Transverse colon (tissue), 4 donors: ENCODE measurements around the gene TARS2. TPM values are rescaled to one million over a fixed set of nuclear protein-coding genes. Genes with fewer than 3 reads are reported as not detected.

ENCODE experiments used
- DNase-seq: peaks from one replicate; pipeline ENCODE4 v3.0.0-alpha.2; 2019
- H3K27ac ChIP-seq, 4 donors: fragments of 200-600 bp; sonication (generic); 2 replicates each; pipeline ENCODE4 v1.5.1; 2016 to 2018; ENCODE audit warnings: inconsistent platforms in 4 of 4
- H3K27me3 ChIP-seq: fragments of 200-600 bp; sonication (generic); 2 replicates; pipeline ENCODE4 v1.5.1; 2017; ENCODE audit warnings: inconsistent platforms
- H3K36me3 ChIP-seq, 4 donors: fragments of 200-600 bp; sonication (generic); 2 replicates each; pipeline ENCODE4 v1.5.1; 2017 to 2019; ENCODE audit warnings: inconsistent platforms in 4 of 4
- H3K4me1 ChIP-seq, 4 donors: fragments of 200-600 bp; sonication (generic); 2 replicates each; pipeline ENCODE4 v1.5.1; 2017 to 2020; ENCODE audit warnings: inconsistent platforms in 4 of 4
- H3K4me3 ChIP-seq, 4 donors: fragments of 200-600 bp; sonication (generic); 1 replicate in 1 of 4; 2 replicates in 3 of 4; pipeline versions ENCODE4 v1.5.1 to v1.6.1; 2017 to 2019; ENCODE audit warnings: inconsistent platforms in 4 of 4
- H3K9me3 ChIP-seq, 2 donors: fragments of 200-600 bp; sonication (generic); 2 replicates each; pipeline ENCODE4 v1.5.1; 2017 to 2019; ENCODE audit warnings: inconsistent platforms in 2 of 2
- EP300 ChIP-seq: sonication (generic); formaldehyde crosslinking; IDR thresholded peaks from one replicate; pipeline ENCODE4 v1.6.1; 2017; ENCODE audit warnings: antibody characterized with exemption, low read depth
- POLR2A ChIP-seq: fragments of 450-650 bp; IDR thresholded peaks from one replicate; pipeline ENCODE4 v1.6.1; 2016; ENCODE audit warnings: antibody characterized with exemption, mild to moderate bottlenecking, moderate library complexity
- POLR2AphosphoS5 ChIP-seq, 3 donors: sonication (generic); formaldehyde crosslinking; IDR thresholded peaks; one replicate each; pipeline ENCODE4 v1.6.1; 2016; ENCODE audit warnings: antibody characterized with exemption in 3 of 3
- WGBS, 2 donors: methylation state at CpG; one replicate each; pipeline ENCODE4 v1.1.5; 2018; ENCODE audit warnings: low coverage in 1 of 2; 5-methylcytosine and 5-hydroxymethylcytosine counted together
- in situ Hi-C, 4 donors: fragments of 200-750 bp; cut with MboI; loops; one replicate each; pipeline versions ENCODE4 v1.15.0 to v1.15.1; 2017; ENCODE audit warnings: low sequenced_read_pairs in 3 of 4, low pct_ligation_motif_present in 1 of 4, low pct_unique_long_range_greater_than_20kb in 1 of 4
- intact Hi-C: fragments of 100-400 bp; cut with DNase I; formaldehyde crosslinking; loops from one replicate; pipeline ENCODE4 v1.15.1; 2023; ENCODE audit warnings: low total_unique reads
- total RNA-seq, 4 donors: library from RNA; depleted of rRNA; stranded (reverse); fragments of >200 nt; gene quantifications; one replicate each; pipeline ENCODE4 v1.1.0, GENCODE V29; 2016
- TF ChIP-seq, protein P1 (sequence below), 5 experiments: fragments of 200-600 bp in 3 of 5; fragments of 450-650 bp in 2 of 5; sonication (generic) in 3 of 5; IDR thresholded peaks; 1 replicate in 2 of 5; 2 replicates in 3 of 5; pipeline ENCODE4 v1.5.1; 2016 to 2017; ENCODE audit warnings: antibody characterized with exemption in 5 of 5, inconsistent platforms in 3 of 5, mild to moderate bottlenecking in 2 of 5, moderate library complexity in 1 of 5

Gene TARS2
- total RNA-seq, 4 donors from 2014 or later: 2.8 to 22.7 (median 9.0) TPM

DNA sequence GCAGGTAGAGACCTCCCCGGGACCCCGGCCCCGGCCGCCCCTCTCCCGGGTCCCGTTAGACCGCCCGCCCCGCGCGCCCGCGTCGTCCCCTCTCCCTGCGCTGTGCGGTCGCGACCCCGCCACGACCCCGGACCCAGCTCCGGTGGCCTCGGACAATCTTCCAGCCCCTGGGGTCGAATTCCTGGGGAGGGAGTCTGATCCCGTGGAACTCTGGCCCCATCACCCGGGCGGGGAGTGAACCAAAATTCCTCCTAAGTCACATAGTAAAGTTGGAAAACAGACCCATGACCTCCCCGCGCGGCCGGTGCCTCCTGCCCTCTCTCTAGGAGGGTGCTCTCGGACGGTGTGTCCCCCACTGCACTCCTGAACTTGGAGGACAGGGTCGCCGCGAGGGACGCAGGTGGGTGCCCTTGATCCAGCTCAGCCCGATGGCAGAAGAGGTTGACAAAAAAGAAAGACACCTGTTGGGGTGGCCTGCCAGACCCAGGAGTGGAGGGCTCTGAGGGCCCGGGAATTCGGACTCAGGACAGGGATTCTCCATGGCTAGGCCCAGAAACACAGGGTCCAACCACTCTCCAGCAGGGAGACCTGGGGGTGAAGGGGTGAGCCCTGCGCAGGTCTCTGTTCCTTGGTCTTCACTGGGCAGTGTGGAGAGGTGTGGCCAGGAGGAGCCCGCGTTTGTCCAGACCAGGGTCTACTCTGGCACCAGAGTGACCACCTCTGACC, 62.4 kb downstream of the TARS2 start:
- no peaks in the 10 kb centered on the region for H3K36me3 ChIP-seq
- peak overlapping the region; percentile 49 to 65 (median 60) for H3K4me3 ChIP-seq
- peaks cover 6 to 45% (median 37%) of the 10 kb centered on the region in 4 donors for H3K4me1 ChIP-seq
- H3K9me3 ChIP-seq: no peaks in the 10 kb centered on the region
- peak; percentile 48 for DNase-seq
- intact Hi-C loops (no loop called here), in situ Hi-C loops (no loop called here)
- WGBS, 2 donors: 39% methylated on average over 19 of the region's 43 CpGs; no CpG with 5 or more reads in 1 of the 2 donors
- TF ChIP-seq POLR2AphosphoS5 (IDR thresholded peaks at IDR 0.05) (peak in 1 of 3 donors; percentile 11), POLR2A (peak; percentile 16), EP300 (no peak)
- TF ChIP-seq, protein P1, sequence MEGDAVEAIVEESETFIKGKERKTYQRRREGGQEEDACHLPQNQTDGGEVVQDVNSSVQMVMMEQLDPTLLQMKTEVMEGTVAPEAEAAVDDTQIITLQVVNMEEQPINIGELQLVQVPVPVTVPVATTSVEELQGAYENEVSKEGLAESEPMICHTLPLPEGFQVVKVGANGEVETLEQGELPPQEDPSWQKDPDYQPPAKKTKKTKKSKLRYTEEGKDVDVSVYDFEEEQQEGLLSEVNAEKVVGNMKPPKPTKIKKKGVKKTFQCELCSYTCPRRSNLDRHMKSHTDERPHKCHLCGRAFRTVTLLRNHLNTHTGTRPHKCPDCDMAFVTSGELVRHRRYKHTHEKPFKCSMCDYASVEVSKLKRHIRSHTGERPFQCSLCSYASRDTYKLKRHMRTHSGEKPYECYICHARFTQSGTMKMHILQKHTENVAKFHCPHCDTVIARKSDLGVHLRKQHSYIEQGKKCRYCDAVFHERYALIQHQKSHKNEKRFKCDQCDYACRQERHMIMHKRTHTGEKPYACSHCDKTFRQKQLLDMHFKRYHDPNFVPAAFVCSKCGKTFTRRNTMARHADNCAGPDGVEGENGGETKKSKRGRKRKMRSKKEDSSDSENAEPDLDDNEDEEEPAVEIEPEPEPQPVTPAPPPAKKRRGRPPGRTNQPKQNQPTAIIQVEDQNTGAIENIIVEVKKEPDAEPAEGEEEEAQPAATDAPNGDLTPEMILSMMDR (IDR thresholded peaks at IDR 0.05): no peak
- H3K27me3 ChIP-seq: peaks cover 3% of the 10 kb centered on the region
- H3K27ac ChIP-seq: peak overlapping the region; percentile 79 to 86 (median 84)

DNA sequence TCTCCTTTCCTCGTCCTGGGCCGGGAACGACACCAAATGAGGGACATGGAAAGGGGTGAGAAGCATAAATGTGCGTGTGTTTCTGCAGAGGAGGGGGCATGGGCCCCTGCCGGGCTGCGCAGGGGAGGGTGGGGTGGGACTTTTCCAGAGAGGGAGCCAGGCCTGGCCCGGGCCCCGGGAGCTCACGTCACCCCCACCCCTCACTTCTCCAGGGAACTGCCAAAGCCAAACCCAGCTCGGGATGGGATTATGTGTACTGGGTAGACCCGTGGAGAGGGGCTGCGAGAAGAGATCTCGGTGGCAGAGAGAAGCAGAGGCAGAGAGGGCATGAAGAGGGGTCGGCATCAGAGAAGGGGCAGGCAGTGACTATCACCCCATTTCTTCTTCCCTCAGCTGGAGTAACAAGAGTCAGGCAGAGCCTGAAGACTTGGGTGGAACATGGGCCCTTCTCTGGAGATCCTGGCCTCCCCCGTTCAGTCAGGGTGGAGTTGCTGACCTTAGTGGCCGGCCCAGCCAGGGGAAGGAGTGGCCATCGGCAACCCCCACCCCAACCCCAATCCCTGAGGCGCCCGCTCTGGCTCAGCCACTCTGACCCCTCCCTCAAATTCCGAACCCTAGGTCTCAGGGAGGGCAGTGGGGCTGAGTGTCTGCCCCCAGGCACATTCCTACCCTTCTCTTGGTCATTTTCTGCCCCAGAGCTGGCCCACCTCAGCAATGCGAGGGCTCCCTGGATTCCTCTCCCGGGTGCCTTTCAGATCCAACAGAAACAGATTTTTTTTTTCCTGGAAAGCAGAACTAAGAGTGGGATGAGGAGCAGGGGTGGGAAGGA, 63.2 kb downstream of the TARS2 start:
- peak overlapping the region; percentile 79 to 86 (median 84) for H3K27ac ChIP-seq
- intact Hi-C loops (no loop called here), in situ Hi-C loops (no loop called here)
- peaks cover 6 to 45% (median 37%) of the 10 kb centered on the region in 4 donors for H3K4me1 ChIP-seq
- no peaks in the 10 kb centered on the region for H3K36me3 ChIP-seq
- peak overlapping the region in 2 of 4 donors; percentile 58 to 65 for H3K4me3 ChIP-seq
- H3K9me3 ChIP-seq: no peaks in the 10 kb centered on the region
- 53 to 60% methylated on average over 1 to 19 of the region's 22 CpGs for WGBS, 2 donors
- peak; percentile 19 for DNase-seq
- H3K27me3 ChIP-seq: peaks cover 3% of the 10 kb centered on the region
- TF ChIP-seq, protein P1 (IDR thresholded peaks at IDR 0.05): no peak
- peak in 1 of 3 donors; percentile 4 for TF ChIP-seq POLR2AphosphoS5 (IDR thresholded peaks at IDR 0.05)

DNA sequence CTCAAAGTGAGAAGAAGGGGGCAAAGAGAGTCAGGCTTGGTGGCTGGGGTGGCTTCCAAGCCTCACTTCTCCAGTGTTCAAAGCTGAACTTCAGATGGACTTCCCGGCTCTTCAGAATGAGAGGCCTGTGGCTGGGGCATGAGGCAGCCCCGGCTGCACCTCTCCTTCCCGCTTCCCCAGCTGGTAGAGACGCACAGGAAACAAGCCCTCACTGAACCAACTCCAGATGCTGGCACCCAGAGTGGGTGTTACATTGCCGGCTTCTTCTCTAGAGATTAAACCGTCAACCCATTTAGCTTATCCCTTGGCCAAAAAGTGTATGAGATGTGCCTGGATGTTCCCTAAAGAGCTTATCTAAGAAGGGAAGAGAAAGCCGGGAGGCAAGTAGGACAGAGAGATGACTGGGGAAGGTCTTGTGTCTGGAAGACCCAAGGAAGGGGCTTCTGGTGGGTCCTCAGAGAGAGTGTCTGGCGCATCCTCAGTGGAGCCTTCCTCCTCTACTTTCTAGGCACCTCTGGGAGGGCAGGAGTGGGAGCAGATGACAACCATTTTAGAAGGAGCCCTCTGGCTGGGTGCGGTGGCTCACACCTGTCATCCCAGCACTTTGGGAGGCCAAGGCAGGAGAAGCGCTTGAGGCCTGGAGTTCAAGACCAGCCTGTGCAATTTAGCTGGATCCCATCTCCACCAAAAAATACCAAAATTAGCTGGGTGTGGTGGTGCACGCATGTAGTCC, 64.0 kb downstream of the TARS2 start:
- Histone ChIP-seq H3K4me3 (no peak overlapping the region), H3K36me3 (no peaks in the 10 kb centered on the region), H3K27me3 (peaks cover 3% of the 10 kb centered on the region), H3K4me1 (peaks cover 6 to 45% (median 37%) of the 10 kb centered on the region in 4 donors), H3K27ac (peak overlapping the region; percentile 79 to 86 (median 84)), H3K9me3 (no peaks in the 10 kb centered on the region)
- WGBS, 2 donors: 74 to 81% methylated on average over 7 to 11 of the region's 11 CpGs
- TF ChIP-seq, protein P1 (IDR thresholded peaks at IDR 0.05): no peak
- TF ChIP-seq POLR2A: no peak
- TF ChIP-seq POLR2AphosphoS5 (IDR thresholded peaks at IDR 0.05): no peak
- TF ChIP-seq EP300: no peak
- DNase-seq: peak; percentile 21
- intact Hi-C loops (no loop called here), in situ Hi-C loops (no loop called here)

GRCh38 chr1:150551784-150552127, 64.5 kb downstream of the TARS2 start:
- intact Hi-C loops (no loop called here), in situ Hi-C loops (no loop called here)
- H3K4me3 ChIP-seq: no peak overlapping the region
- H3K27ac ChIP-seq: peak overlapping the region; percentile 79 to 86 (median 84)
- no peaks in the 10 kb centered on the region for H3K9me3 ChIP-seq
- WGBS, 2 donors: 38 to 55% methylated on average over 1 of the region's 1 CpG
- no peak for DNase-seq
- TF ChIP-seq POLR2AphosphoS5 (IDR thresholded peaks at IDR 0.05): no peak
- TF ChIP-seq EP300: no peak
- no peak for TF ChIP-seq POLR2A
- TF ChIP-seq, protein P1 (IDR thresholded peaks at IDR 0.05): no peak
- peaks cover 3% of the 10 kb centered on the region for H3K27me3 ChIP-seq
- H3K4me1 ChIP-seq: peaks cover 6 to 45% (median 37%) of the 10 kb centered on the region in 4 donors
- H3K36me3 ChIP-seq: no peaks in the 10 kb centered on the region
